Measurements from ENCODE around the gene PPP4R4. TPM values are rescaled to one million over a fixed set of nuclear protein-coding genes. Genes with fewer than 3 reads are reported as not detected.

PPP4R4 gene
- total RNA-seq, 4 donors from 2014 or later, result 0.24 to 4.4 (median 1.3) TPM

DNA sequence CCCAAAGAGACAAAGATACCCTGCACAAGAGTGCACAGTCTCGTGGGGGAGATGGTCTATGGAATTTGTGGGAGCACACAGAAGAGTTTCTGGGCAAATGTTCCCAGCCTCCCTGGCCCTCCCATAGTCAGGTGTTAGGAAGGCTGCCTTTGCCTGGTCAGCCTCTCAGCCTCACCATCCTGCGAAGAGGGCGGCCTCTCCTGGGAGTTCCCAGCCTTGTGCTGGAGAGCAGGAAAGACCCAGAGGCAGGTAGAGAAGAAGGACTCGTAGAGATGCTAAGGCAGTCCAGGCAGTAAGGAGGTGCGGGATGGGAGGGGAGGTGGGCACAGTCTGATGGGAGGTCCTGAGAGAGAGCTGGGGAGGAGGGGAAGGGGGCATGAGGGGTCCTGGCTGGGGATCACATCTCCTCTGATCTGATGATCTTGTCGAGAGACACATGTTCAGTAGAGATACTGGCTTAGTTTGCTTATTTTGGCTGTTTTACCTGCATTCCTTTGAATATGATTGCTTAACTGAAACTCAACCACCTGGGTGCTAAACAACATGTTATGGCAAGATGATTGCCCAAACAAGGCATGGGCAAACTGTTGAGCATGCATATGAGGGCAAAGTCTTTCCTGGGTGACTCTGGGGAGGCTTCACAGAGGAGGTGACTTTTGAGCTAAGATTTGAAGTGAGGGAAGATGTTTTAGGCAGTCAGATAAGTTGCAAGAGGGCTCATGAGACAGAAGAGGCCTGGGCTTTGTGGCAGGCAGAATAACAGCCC, 138.5 kb downstream of the PPP4R4 start:
- TF ChIP-seq EP300 (IDR thresholded peaks at IDR 0.05) (no peak), POLR2AphosphoS5 (IDR thresholded peaks at IDR 0.05) (no peak), POLR2A (IDR thresholded peaks at IDR 0.05) (no peak)
- TF ChIP-seq, protein P1, sequence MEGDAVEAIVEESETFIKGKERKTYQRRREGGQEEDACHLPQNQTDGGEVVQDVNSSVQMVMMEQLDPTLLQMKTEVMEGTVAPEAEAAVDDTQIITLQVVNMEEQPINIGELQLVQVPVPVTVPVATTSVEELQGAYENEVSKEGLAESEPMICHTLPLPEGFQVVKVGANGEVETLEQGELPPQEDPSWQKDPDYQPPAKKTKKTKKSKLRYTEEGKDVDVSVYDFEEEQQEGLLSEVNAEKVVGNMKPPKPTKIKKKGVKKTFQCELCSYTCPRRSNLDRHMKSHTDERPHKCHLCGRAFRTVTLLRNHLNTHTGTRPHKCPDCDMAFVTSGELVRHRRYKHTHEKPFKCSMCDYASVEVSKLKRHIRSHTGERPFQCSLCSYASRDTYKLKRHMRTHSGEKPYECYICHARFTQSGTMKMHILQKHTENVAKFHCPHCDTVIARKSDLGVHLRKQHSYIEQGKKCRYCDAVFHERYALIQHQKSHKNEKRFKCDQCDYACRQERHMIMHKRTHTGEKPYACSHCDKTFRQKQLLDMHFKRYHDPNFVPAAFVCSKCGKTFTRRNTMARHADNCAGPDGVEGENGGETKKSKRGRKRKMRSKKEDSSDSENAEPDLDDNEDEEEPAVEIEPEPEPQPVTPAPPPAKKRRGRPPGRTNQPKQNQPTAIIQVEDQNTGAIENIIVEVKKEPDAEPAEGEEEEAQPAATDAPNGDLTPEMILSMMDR (IDR thresholded peaks at IDR 0.05), result no peak
- WGBS, result 54% methylated on average over 4 of the region's 6 CpGs
- Histone ChIP-seq H3K36me3 (no peaks in the 10 kb centered on the region), H3K4me1 (peaks cover 26% of the 10 kb centered on the region), H3K9me3 (peaks cover 1% of the 10 kb centered on the region), H3K27ac (no peak overlapping the region), H3K27me3 (no peaks in the 10 kb centered on the region), H3K4me3 (no peak overlapping the region)
- DNase-seq (ENCODE audit: low spot score in 2 of 2), result peak in 1 of 2 donors; percentile 53

DNA sequence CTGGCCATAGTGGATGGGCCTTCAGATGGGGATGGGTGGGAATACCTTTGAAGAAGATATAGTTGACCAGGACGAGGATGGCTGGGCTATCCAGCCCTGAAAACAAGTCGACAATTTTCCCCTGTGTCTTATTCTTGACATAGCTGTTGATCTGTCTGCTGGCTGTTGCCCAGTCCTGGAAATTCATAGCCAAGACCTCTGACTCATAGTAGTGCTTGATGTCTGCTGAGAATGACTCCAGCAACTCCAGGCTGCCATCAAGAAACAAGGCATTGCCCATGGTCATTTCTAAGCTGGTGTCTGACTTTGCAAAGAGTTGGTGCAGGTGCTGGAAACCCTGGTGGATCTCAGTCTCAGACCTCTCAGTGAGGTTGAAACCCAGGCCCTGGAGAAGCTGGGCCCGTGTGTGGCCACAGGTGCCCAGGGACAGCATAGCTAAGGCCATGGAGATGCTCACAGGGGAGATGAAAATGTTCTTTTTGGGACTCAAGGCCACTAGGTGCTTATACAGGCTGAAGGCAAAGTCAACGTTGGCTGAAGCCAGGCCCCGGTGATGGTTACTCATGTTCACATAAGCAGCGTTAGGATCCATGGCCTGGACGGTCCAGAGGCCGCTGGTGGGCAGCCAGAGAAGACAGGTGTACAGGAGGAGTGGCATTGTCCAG, 140.0 kb downstream of the PPP4R4 start:
- TF ChIP-seq POLR2A (IDR thresholded peaks at IDR 0.05), result no peak
- TF ChIP-seq, protein P1 (IDR thresholded peaks at IDR 0.05), result no peak
- TF ChIP-seq POLR2AphosphoS5 (IDR thresholded peaks at IDR 0.05), result no peak
- TF ChIP-seq EP300 (IDR thresholded peaks at IDR 0.05), result no peak
- WGBS, result 83% methylated on average over 8 of the region's 8 CpGs
- DNase-seq (ENCODE audit: low spot score in 2 of 2), result no peak

DNA sequence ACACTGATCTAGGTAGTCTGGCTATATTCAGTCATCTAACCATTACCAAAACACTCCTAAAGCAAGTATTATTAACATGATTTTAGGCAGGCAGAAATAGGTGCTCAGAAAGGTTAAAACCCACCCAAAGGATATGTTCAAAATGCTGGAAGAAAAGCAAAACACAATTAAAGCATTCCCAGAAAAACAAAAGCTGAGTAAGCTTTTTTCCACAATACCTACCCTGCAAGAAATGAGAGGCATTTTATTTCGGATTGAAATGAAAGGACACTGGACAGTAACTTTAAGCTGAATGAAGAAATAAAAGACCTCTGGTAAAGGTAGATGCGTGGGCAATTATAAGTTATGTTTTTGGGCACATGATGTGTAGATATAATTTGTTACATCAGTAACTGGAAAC, 140.8 kb downstream of the PPP4R4 start:
- Histone ChIP-seq H3K9me3 (no peaks in the 10 kb centered on the region), H3K4me1 (peaks cover 26% of the 10 kb centered on the region), H3K27me3 (no peaks in the 10 kb centered on the region), H3K36me3 (no peaks in the 10 kb centered on the region), H3K4me3 (no peak overlapping the region), H3K27ac (no peak overlapping the region)
- TF ChIP-seq, protein P1 (IDR thresholded peaks at IDR 0.05), result no peak
- no peak for TF ChIP-seq POLR2AphosphoS5 (IDR thresholded peaks at IDR 0.05)
- no peak for TF ChIP-seq EP300 (IDR thresholded peaks at IDR 0.05)
- no peak for TF ChIP-seq POLR2A (IDR thresholded peaks at IDR 0.05)
- DNase-seq (ENCODE audit: low spot score in 2 of 2), result no peak
- WGBS, result 89% methylated on average over 2 of the region's 2 CpGs

More for the DNA sequence above, 140.0 kb downstream of the PPP4R4 start:
- Histone ChIP-seq H3K27ac (no peak overlapping the region), H3K36me3 (no peaks in the 10 kb centered on the region), H3K4me1 (peaks cover 26% of the 10 kb centered on the region), H3K27me3 (no peaks in the 10 kb centered on the region), H3K4me3 (no peak overlapping the region), H3K9me3 (no peaks in the 10 kb centered on the region)

DNA sequence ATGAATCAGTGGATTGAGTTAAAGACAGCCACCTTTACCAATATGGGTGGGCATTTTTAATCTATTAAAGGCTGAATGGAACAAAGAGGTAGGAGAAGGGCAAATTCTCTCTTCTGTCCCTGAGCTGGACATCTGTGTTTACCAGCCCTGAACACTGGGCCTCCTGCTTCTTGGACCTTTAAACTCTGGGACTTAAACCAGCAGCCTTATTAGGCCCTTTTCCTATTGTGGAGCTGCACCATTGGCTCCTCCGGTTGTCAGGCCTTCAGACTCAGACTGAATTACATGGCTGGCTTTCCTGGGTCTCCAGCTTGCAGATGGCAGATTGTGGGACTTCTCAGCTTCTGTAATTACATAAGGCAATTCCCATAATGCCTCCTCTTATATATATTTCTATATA, 142.6 kb downstream of the PPP4R4 start:
- no peaks in the 10 kb centered on the region for H3K9me3 ChIP-seq
- H3K27me3 ChIP-seq, result no peaks in the 10 kb centered on the region
- 70% methylated on average over 1 of the region's 1 CpG for WGBS
- no peak overlapping the region for H3K4me3 ChIP-seq
- peaks cover 26% of the 10 kb centered on the region for H3K4me1 ChIP-seq
- H3K36me3 ChIP-seq, result no peaks in the 10 kb centered on the region
- H3K27ac ChIP-seq, result no peak overlapping the region
- no peak for DNase-seq (ENCODE audit: low spot score in 2 of 2)
- TF ChIP-seq, protein P1 (IDR thresholded peaks at IDR 0.05), result no peak
- no peak for TF ChIP-seq POLR2AphosphoS5 (IDR thresholded peaks at IDR 0.05)
- TF ChIP-seq POLR2A (IDR thresholded peaks at IDR 0.05), result no peak
- no peak for TF ChIP-seq EP300 (IDR thresholded peaks at IDR 0.05)

DNA sequence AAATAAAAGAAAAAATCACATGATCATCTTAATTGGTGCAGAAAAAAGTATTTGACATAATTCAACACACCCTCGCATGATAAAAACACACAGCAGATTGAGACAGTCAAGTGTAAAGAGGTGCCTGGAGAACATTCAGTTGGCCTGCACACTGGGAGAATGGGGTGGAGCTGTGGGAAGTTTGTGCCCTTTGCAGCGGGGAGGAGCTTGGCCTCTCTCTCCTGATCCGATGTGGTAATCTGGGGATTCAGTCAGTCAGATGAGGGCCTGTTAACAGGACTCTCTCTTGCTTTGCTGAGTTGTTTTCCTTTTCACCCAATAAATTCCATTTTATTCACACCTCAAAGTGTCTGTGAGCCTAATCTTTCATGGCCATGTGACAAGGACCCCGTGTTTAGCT, 143.1 kb downstream of the PPP4R4 start:
- Histone ChIP-seq H3K36me3 (no peaks in the 10 kb centered on the region), H3K4me3 (no peak overlapping the region), H3K27me3 (no peaks in the 10 kb centered on the region), H3K9me3 (no peaks in the 10 kb centered on the region), H3K27ac (peak overlapping the region; percentile 60), H3K4me1 (peaks cover 26% of the 10 kb centered on the region)
- WGBS, result 28% methylated on average over 4 of the region's 4 CpGs
- peak in 1 of 2 donors; percentile 75 for DNase-seq (ENCODE audit: low spot score in 2 of 2)
- no peak for TF ChIP-seq POLR2A (IDR thresholded peaks at IDR 0.05)
- TF ChIP-seq, protein P1 (IDR thresholded peaks at IDR 0.05), result no peak
